Body of pancreas (tissue), 4 donors: Measurements from ENCODE around the gene PPDPF. TPM values are rescaled to one million over a fixed set of nuclear protein-coding genes. Genes with fewer than 3 reads are reported as not detected.
"Not testable (repeated sequence)": the region's sequence is repeated elsewhere in the genome, so short reads cannot be mapped to it uniquely, and the experiment has no call there.

Experiments used
- ATAC-seq: fragments of 150-250 bp; one replicate; pipeline ENCODE4 v1.9.1; 2016
- DNase-seq, 4 donors: peaks; one replicate each; pipeline ENCODE4 v3.0.0-alpha.2; 2019
- H3K27ac ChIP-seq, 4 donors: fragments of 200-600 bp; sonication (generic); 1 replicate in 3 of 4; 2 replicates in 1 of 4; pipeline versions ENCODE4 v1.5.1 to v1.6.1; 2016 to 2019; ENCODE audit warnings: mild to moderate bottlenecking in 1 of 4, mixed read lengths in 1 of 4, moderate library complexity in 1 of 4
- H3K27me3 ChIP-seq, 2 donors: fragments of 200-600 bp; sonication (generic); one replicate each; pipeline ENCODE4 v1.6.0; 2016; ENCODE audit warnings: mild to moderate bottlenecking in 1 of 2
- H3K36me3 ChIP-seq, 2 donors: fragments of 200-600 bp; sonication (generic); replicated peaks in 1 of 2; 2 replicates each; pipeline ENCODE4 v1.5.1; 2016; ENCODE audit warnings: low read depth in 2 of 2; ENCODE audit not compliant: insufficient read depth in 1 of 2
- H3K4me1 ChIP-seq: fragments of 200-600 bp; sonication (generic); one replicate; pipeline ENCODE4 v1.6.0; 2016
- H3K4me3 ChIP-seq, 2 donors: fragments of 200-600 bp; sonication (generic); 1 replicate in 1 of 2; 2 replicates in 1 of 2; pipeline ENCODE4 v1.5.1; 2016 to 2019
- H3K9me3 ChIP-seq, 3 donors: fragments of 200-600 bp; sonication (generic); 1 replicate in 2 of 3; 2 replicates in 1 of 3; pipeline ENCODE4 v1.5.1; 2016
- CTCF ChIP-seq, 7 experiments: fragments of 450-650 bp in 4 of 7; fragments of 200-600 bp in 3 of 7; sonication (generic) in 3 of 7; IDR thresholded peaks; one replicate each; pipeline ENCODE4 v1.5.1; 2016 to 2019; ENCODE audit warnings: antibody characterized with exemption in 7 of 7
- POLR2A ChIP-seq, 3 donors: fragments of 450-650 bp; IDR thresholded peaks; one replicate each; pipeline ENCODE4 v1.6.1; 2016; ENCODE audit warnings: antibody characterized with exemption in 3 of 3, mild to moderate bottlenecking in 2 of 3
- WGBS, 2 donors: methylation state at CpG; one replicate each; pipeline ENCODE4 v1.1.5; 2017; 5-methylcytosine and 5-hydroxymethylcytosine counted together
- intact Hi-C: fragments of 100-400 bp; cut with DNase I; formaldehyde crosslinking; loops from one replicate; pipeline ENCODE4 v1.15.1; 2023
- total RNA-seq, 2 donors: library from RNA; depleted of rRNA; stranded (reverse); fragments of >200 nt; gene quantifications; one replicate each; pipeline ENCODE4 v1.1.0, GENCODE V29; 2016

PPDPF gene
- total RNA-seq, 2 donors from 2014 or later, result 69.9 to 106 TPM

GRCh38 chr20:63558804-63559484 lies 38.4 kb downstream of the PPDPF start:
- no peaks in the 10 kb centered on the region for H3K27me3 ChIP-seq
- ATAC-seq (no peak), DNase-seq (no peak)
- H3K9me3 ChIP-seq, result no peaks in the 10 kb centered on the region
- H3K4me3 ChIP-seq, result no peak overlapping the region
- no peak overlapping the region for H3K27ac ChIP-seq
- intact Hi-C loops, result no loop called here
- TF ChIP-seq POLR2A (IDR thresholded peaks at IDR 0.05) (no peak), CTCF (IDR thresholded peaks at IDR 0.05) (no peak)
- 95 to 96% methylated on average over 9 to 14 of the region's 14 CpGs for WGBS, 2 donors
- peaks cover 0 to 2% of the 10 kb centered on the region in 2 donors for H3K36me3 ChIP-seq
- peaks cover 4% of the 10 kb centered on the region for H3K4me1 ChIP-seq

- H3K9me3 ChIP-seq, H3K4me1 ChIP-seq, intact Hi-C loops, H3K27me3 ChIP-seq, H3K4me3 ChIP-seq, H3K27ac ChIP-seq, H3K36me3 ChIP-seq, DNase-seq, ATAC-seq: not testable (repeated sequence)
- 96 to 100% methylated on average over 2 to 20 of the region's 31 CpGs for WGBS, 2 donors
These were observed 39.1 kb downstream of the PPDPF start for GRCh38 chr20:63559485-63560332.

- DNase-seq (no peak), ATAC-seq (no peak)
- Histone ChIP-seq H3K4me3 (no peak overlapping the region), H3K36me3 (peaks cover 0 to 2% of the 10 kb centered on the region in 2 donors), H3K4me1 (no peaks in the 10 kb centered on the region), H3K27me3 (no peaks in the 10 kb centered on the region), H3K27ac (no peak overlapping the region), H3K9me3 (no peaks in the 10 kb centered on the region)
- 92 to 100% methylated on average over 5 to 15 of the region's 16 CpGs for WGBS, 2 donors
- TF ChIP-seq POLR2A (IDR thresholded peaks at IDR 0.05), result no peak
- TF ChIP-seq CTCF (IDR thresholded peaks at IDR 0.05), result no peak
- intact Hi-C loops, result no loop called here
These were observed 39.8 kb downstream of the PPDPF start for GRCh38 chr20:63560333-63560805.

GRCh38 chr20:63560856-63561609 lies 40.5 kb downstream of the PPDPF start:
- DNase-seq (no peak), ATAC-seq (no peak)
- no peaks in the 10 kb centered on the region for H3K27me3 ChIP-seq
- intact Hi-C loops, result no loop called here
- H3K4me1 ChIP-seq, result no peaks in the 10 kb centered on the region
- TF ChIP-seq CTCF (IDR thresholded peaks at IDR 0.05) (no peak), POLR2A (IDR thresholded peaks at IDR 0.05) (no peak)
- H3K4me3 ChIP-seq, result no peak overlapping the region
- no peaks in the 10 kb centered on the region for H3K9me3 ChIP-seq
- H3K36me3 ChIP-seq, result peaks cover 0 to 2% of the 10 kb centered on the region in 2 donors
- H3K27ac ChIP-seq, result no peak overlapping the region
- 80 to 94% methylated on average over 2 to 26 of the region's 26 CpGs for WGBS, 2 donors
